Measurements from ENCODE around the gene STK11.

The STK11 gene

DNA sequence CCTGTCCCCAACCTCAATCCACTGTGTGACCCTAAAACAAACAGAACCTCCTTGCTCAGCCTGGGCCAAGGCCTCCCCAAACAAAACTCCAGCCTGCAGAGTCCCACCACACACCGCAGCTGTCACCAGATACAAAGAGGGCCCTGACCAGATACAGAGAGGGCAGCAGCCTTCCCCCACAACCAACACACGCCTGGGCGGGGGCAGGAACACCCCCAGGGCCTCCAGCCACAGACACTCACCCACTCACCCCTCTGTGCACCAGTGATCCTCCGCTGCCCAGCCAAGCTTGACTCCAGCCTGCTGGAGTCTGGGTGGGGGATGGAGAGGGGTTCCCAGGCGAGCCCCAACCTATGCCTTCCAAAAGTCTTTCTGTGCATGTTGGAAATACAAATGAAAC lies 57.6 kb downstream of the STK11 start:
- DNase-seq: no peak

DNA sequence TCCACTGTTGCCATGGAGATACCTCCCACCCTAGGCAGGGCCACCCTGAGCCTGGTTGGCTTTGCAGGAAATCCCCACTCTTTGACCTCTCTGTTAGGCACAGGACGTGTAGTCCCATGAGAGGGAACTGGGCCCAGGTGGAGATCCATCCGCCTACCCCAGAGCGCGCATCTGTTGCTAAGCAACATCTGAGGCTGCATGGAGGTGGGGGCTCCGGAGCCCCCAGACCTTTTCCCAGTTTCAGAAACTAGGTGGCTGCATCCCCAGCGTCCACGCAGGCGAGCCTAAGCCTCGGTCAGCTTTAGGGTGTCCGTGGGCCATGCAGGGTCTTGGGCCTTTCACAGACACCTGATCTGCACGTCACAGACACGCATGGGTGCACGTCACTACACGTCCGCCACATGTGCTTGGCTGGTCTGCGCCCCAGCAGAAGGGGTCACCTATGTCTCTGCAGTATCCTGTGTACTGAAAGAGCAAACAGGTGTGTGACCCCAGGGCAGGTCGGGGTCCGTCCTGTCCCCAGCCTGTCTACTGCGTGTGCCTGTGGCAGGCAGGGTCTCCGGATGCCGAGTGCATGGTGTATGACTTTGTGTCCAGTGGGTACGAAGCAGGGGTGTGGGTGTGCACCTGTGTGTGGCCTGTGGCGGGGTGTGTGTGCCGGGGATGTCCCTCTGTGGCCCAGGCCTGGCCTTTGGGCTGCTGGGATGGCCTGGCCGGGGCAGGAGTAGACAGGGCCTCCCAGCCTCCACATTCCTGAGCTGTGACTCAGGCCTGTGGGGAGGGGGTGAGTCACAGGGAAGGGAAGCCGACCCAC lies 59.4 kb downstream of the STK11 start:
- DNase-seq: no peak

DNA sequence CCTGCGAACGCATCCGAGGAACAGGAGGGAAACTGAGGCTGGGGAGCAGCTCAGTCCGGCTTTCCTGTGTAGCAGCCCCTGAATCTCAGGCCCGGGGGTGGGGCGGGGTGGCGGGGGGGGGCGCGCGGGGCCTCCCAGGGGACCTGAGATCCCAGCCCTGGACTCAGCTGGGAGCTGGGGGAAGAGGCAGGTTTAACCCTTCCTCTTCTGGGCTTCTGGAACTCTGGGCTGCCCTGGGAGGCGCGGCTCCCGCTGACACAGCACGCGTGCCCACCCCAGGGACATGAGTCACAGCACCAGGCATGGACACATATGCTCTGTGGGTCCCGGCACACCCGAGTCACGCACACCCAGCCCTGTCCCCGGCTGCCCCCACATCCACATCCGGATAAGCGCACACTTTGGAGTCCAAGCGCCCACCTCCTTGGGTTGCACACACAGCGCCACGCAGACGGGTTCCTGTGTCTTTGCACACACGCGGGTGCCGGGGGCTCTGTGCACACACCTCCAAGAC lies 60.1 kb downstream of the STK11 start:
- peak; percentile 70 for DNase-seq

DNA sequence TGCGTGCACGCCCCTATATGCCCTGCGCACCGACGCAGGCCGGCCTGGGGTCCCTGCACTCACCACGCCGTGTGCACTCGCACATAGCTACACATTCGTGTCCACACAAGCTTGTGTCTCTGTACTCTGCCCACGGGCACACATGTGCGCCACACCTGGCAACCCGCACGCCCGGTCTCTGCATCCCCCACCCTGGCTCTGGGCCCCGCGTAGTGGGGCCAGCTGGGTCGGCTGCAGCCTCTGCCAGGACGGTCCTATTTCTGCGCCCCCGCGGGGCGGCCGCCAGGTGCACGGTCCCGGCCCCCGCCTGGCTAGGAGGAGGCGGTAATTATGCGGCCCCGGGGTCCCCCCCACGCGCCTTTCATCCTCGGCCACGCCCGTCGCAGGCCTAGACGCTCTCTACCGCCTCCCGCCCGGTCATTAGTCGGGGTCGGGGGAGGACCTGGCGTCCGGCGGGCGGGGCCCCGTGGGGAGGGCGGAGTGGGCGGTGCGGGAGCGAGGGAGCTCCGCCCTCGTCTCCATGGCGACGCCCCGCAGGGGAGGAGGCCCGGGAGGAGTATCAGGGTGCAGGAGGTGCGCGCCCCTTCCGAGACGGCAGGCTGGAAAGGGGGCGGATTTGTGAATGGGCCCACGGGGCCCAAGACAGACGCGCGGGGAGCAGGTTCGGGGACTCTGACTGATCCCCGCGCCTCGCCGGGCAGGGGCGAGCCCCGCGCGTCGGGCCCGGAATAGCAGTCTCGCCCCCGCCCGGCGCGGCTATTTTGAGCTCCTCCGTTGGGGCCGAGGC lies 60.7 kb downstream of the STK11 start:
- peak; percentile 93 for DNase-seq

DNA sequence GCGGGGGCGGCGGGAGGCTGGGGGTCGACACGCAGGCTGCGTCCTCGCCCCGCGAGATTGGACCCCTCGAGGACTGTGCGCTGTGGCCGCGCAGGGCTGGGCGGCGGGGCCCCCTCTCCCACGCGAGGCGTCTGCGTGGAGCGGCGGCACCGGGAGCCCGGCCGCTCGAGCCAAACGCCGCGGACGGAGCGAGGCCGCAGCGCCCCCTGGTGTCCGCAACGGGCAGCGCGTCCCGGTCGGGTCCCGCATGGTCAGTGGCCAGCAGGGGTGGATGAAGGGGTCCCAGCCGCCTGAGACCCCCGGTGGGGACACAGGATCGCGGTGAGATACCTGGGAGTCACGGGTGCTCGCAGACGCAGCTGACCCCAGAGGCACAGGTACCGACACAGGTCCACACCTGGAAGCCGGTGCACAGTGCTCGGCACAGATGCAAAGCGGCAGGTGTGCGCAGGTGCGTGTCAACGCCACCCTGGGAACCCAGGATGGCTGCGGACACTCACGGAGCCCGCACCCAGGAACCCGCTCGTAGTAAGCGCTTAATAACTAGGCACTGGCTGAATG lies 61.4 kb downstream of the STK11 start:
- peak; percentile 87 for DNase-seq

DNA sequence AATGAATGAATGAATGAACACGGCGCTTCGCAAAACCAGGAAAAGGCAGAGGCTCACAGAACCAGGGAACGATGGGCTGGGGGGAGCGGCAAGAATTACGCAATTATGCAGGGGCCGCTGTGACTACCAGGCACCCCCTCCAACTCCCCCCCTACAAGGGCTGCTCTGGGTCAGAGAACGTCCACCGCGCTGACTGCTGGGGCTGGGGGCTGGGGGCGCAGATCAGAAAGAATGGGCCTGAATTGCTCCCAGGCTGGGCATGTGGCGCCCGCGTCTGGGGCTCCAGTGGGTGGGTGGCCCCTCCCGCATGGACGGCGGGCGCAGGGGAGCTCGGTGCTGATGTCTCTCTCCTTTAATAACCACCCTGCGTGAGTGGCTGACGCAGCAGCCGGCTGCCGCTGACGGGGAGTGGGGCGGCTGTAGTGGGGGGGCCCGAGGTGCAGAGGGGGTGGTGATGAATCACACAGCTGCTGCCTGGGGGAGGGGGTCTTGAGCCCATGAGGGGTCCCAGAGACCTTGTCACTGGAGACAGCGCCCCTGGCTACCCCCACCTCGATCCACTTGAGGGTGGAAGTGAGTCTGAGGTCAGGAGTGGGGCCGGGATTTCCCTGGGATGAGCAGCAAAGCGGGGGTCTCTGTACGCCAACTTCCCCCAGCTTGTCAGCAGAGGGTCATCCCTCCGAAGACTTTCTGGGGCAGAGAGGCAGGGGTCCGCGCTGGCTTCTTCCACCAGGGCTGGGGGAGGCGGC lies 62.1 kb downstream of the STK11 start:
- DNase-seq: peak; percentile 36

DNA sequence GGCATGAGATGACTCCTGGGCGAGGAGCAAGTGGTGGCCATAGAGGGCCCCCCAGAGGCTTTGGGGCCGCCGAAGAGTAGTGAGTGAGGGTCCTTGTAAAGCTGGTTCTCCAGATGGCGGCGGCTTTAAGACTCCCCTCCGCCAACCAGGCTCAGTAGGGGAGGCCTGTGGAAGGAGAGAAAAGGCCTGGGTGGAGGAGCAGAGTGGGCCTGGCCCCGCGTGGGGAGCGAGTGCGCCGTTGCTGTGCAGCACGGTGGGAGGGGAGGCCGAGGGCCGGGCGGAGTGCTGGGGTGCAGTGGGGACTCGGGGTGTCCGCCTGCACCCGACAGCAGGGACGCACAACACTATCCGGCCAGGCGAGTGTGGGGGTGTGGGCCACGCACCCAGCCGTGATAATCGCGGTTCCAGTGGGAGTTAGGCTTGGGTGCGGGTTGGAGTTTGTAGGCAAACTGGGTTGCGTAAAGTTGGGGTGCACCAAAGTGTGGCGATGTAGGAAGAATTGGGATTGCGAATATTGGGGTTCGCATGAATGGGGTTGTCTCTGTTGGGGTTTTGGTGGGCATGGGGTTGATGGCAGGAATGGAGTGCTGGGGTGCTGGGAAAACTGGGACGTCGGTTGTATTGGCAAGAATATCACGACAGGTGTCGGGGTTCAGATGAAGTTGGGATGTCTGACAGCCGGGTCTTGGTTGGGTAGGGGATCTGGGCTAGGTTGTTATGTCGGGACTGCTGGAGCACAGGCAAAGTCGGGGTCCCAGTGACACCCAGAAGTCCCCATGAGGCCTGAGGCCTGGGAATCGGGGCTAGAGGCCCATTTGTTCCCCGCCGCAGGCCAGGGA lies 62.9 kb downstream of the STK11 start:
- DNase-seq: no peak

DNA sequence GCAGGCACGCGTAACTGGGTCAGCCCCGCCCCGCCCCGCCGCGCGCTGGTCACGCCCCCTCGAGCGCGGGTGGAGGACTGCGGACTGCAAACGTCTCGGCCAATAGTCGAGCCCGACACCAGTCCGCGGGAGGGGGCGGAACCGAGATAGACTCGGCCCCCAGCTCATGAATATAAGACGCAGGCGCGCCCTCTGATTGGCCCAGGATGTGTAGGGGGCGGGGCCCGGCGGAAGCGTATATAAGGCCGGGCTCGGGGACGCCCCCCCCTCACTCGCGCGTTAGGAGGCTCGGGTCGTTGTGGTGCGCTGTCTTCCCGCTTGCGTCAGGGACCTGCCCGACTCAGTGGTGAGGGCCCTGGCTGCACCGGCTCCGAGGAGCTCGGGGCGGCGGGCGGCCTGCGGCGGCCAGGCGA lies 63.5 kb downstream of the STK11 start, which contains the start of gene CIRBP:
Gene CIRBP, plus strand, starts transcription at position 268 of the 413 bp plus-strand sequence. CDS start 1,602 bp downstream, outside the sequence.
- peak; percentile 99 for DNase-seq

DNA sequence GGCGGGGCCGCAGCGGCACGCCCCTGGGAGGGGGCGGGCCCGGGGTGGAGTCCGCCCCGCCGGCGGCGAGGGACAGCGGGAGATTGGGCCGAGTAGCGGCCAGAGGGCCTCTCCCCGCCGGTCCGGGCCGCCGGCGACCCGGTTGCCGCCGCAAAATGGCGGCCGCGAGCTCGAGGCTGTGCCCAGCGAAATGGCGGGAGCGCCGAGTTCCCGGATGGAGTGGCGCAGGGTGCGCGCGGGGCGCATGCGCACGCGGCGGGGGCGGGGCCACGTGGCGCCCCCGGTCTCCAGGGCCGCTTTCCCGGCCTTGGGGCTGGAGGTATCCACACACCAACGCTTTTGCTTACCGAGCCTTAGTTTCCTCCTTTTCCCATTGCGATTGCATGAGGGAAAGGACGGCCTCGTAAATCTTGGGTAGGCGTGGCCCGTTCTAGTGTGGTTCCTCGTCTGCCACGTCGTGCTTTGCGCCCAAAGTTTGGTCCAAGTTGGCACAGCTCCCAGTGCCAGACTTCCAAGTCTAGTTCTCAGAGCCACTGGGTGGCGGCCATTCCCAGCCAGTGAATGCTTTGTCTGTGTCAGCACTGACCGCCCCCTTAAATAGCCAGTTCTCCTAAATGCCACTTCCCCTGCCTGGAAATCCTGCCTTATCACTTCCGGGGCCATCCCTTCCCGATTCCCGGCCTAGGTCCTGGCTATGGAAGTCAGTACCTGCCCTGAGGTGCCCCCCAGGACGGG lies 64.1 kb downstream of the STK11 start:
- DNase-seq: peak; percentile 90

DNA sequence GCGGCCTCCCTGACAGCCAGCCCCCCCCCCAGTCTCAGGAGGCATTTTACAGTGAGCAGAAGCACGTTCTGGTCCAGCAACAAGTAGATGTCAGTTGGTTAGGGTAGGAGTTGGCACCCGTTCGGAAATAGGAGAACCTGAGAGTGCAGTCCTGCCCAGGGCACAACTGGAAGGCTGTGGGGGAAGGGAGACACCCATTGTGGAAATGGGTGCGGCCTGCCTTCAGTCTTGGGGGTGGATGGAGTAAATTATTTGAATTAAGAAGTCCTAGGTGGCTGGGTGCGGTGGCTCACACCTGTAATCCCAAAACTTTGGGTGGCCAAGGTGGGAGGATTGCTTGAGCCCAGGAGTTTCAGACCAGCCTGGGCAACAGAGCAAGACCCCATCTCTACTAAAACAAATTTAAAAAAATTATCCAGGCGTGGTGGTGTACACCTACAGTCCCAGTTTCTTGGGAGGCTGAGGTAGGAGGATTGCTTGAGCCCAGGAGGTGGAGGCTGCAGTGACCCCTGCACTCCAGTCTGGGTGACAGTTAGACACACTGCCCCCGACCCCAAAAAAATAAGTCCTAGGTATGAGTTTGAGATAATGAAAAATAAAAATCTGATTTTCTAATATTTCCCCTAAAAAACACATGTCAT lies 64.8 kb downstream of the STK11 start:
- no peak for DNase-seq

DNA sequence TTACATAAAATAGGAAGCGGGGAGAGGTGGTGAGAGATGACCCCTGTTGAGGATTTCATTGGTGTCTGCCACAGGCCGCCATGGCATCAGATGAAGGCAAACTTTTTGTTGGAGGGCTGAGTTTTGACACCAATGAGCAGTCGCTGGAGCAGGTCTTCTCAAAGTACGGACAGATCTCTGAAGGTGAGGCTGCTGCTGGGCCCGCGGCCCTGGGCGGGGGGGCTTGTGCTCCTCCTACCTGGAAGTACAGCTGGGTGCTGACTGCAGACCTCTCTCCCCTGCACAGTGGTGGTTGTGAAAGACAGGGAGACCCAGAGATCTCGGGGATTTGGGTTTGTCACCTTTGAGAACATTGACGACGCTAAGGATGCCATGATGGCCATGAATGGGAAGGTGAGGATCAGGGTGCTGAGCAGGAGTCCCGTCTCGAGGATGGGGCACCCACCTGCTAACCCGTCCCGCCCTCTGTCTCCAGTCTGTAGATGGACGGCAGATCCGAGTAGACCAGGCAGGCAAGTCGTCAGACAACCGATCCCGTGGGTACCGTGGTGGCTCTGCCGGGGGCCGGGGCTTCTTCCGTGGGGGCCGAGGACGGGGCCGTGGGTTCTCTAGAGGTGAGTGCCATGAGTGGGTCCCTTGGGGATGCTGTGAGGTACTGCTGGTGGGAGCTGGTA lies 65.4 kb downstream of the STK11 start:
- DNase-seq: no peak

DNA sequence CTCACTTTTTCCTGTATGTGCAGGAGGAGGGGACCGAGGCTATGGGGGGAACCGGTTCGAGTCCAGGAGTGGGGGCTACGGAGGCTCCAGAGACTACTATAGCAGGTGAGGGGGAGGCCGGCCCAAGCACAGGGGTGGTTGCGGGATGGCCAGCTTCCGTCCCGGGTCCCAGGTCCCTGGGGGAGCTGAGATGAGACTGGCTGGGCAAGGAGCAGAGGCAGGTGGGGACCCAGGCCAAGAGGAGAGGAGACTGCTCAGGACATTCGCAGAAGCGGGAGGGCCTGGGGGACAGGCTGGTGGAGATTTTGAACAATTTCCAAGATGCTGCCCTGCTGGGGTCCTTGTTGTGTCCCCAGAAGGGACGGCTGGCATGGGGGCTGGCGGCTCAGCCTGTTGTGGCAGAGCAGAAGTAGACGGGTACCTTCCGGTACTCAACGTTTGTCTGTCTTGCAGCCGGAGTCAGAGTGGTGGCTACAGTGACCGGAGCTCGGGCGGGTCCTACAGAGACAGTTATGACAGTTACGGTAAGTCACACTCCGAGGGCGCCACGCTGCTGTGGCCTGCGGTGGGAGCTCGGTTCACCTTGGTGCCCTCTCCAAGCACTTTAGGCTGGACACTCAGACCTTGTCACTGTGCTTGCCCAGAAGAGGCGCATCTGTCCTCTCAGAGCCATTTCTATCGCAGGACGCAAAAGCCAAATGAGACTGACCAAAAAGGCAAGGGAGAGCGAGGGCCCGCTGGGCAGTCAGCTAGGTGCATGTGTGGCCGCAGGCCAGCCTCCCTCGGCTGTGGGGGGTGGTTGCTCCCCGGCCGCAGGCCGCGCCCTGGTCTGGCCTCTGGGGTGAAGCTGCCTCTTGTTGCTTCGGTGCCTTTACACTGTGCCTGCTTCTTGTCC lies 66.2 kb downstream of the STK11 start:
- DNase-seq: no peak

DNA sequence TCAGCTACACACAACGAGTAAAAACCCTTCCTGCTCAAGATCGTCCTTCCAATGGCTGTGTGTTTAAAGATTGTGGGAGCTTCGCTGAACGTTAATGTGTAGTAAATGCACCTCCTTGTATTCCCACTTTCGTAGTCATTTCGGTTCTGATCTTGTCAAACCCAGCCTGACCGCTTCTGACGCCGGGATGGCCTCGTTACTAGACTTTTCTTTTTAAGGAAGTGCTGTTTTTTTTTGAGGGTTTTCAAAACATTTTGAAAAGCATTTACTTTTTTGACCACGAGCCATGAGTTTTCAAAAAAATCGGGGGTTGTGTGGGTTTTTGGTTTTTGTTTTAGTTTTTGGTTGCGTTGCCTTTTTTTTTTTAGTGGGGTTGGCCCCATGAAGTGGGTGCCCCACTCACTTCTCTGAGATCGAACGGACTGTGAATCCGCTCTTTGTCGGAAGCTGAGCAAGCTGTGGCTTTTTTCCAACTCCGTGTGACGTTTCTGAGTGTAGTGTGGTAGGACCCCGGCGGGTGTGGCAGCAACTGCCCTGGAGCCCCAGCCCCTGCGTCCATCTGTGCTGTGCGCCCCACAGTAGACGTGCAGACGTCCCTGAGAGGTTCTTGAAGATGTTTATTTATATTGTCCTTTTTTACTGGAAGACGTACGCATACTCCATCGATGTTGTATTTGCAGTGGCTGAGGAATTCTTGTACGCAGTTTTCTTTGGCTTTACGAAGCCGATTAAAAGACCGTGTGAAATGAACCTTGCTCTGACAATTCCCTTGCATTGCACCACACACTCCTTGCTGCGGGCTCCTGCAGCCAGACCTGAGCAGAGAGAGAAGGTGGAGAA lies 67.1 kb downstream of the STK11 start:
- no peak for DNase-seq

DNA sequence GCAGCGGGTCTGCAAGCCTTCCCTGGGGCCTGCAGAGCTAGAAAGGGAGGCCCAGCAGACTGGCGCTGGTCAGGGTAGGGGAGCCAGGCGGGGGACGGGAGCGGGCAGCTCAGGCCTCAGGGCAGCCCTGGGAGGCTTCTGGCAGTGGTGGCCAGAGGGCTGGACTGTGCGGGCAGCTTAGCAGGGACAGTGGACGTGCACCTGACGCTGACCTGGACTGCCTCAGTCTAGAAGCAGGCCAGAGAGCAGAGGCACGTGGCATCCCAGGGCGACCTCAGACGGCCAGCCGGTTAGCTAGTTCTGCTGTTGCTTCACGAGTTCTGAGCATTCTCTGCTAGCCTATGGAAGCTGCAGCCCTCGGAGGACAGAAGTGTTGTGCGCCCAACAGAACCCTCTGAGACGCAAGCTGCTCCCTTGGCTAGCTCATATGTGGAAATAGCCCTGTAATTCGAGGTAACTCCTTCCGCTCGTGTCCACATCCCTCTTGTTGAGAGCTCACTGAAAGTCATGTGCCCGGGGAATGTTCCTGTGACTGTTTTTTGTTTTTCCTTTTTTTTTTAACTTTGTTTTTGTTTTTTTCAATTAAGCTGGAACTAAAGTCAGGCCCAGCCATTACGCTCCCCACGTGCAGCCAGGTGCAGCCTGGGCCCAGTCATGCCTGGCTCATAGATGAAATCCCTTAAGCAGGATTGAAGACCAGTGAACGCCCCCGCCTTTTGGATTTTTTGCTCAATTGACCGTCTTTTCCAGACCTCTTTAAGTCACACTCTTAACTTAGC lies 67.9 kb downstream of the STK11 start:
- no peak for DNase-seq

DNA sequence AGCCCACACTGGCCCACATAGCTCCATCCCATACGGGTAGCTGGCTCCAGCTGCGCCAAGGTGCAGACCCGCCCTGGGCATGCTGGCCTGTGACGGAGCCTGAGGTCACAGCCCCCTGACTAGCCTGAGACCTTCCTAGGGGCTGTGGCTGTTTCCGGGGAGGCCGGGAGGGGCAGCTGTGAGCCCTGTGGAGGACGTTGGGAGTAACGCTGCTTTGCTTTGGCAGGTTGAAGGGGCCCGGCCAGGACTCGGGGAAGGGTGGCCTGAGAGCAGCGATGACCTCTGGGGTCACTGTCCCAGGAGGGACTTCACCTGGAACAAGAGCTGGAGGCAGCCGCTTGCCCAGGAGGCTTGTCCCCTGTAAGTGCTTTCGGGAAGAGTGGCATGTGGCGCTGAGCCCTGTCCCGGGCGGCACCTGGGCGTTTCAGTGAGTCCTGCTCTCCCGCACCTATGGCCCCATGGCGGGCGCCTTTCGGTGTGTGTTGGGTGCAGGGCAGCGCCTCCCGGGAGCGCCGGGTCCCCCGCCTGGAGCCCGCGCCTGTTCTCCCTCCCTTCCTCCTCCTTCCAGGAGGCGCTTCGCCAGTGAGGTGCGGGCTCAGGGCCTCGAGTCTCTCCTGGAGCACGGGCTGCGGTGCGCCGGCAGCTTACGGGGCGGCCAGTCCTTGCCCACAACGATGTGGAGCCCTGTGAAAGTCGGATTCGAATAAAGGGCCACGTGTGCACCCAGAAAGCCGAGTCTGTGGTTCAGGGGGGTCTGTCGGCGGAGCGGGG lies 68.7 kb downstream of the STK11 start:
- no peak for DNase-seq

DNA sequence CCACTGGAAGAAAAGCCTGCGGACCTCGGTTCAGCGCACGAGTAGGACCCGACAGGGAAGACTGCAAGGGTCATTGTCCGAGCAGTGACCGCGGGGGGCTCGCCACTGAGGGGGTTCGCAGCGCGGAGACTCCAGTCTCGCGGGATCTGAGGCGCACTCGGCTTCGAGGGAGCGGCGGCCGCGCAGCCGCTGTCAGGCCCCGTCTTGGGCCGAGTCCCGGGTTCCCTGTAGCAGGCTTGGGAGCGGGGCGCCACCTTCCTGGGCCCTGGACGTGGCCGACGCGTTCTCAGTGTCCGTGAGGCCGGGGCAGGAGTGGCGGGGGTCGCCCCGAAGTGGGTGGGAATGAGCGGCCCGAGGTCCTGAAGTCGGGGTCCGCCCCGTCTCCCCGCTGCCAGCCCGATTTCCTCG lies 69.3 kb downstream of the STK11 start:
- DNase-seq: no peak
